Tibial artery (tissue), 4 donors: Measurements from ENCODE around the gene RASA2.
"Not testable (repeated sequence)": the region's sequence is repeated elsewhere in the genome, so short reads cannot be mapped to it uniquely, and the experiment has no call there.

Experiments used
- DNase-seq, 2 donors: peaks; one replicate each; pipeline ENCODE4 v3.0.0-alpha.2; 2019
- H3K27ac ChIP-seq, 2 donors: fragments of 200-600 bp; sonication (generic) in 1 of 2; 1 replicate in 1 of 2; 2 replicates in 1 of 2; pipeline ENCODE4 v1.5.1; 2018 to 2019; ENCODE audit warnings: mild to moderate bottlenecking in 1 of 2
- H3K27me3 ChIP-seq, 2 donors: fragments of 200-600 bp; sonication (generic) in 1 of 2; one replicate each; pipeline versions ENCODE4 v1.5.1 to v1.6.0; 2016 to 2019
- H3K36me3 ChIP-seq, 3 donors: fragments of 200-600 bp; sonication (generic) in 2 of 3; one replicate each; pipeline ENCODE4 v1.5.1; 2016 to 2019; ENCODE audit warnings: mild to moderate bottlenecking in 2 of 3
- H3K4me1 ChIP-seq, 4 donors: fragments of 200-600 bp; sonication (generic) in 2 of 4; 1 replicate in 3 of 4; 2 replicates in 1 of 4; pipeline ENCODE4 v1.5.1; 2016 to 2019
- H3K4me3 ChIP-seq, 2 donors: fragments of 200-600 bp; sonication (generic) in 1 of 2; 1 replicate in 1 of 2; 2 replicates in 1 of 2; pipeline ENCODE4 v1.5.1; 2018 to 2019; ENCODE audit warnings: mild to moderate bottlenecking in 2 of 2
- H3K9me3 ChIP-seq, 3 donors: fragments of 200-600 bp; sonication (generic) in 1 of 3; one replicate each; pipeline ENCODE4 v1.5.1; 2016 to 2019
- CTCF ChIP-seq, 2 experiments: fragments of 200-600 bp in 1 of 2; fragments of 450-650 bp in 1 of 2; IDR thresholded peaks; one replicate each; pipeline ENCODE4 v1.5.1; 2017 to 2019; ENCODE audit warnings: antibody characterized with exemption in 2 of 2, mild to moderate bottlenecking in 1 of 2, moderate library complexity in 1 of 2
- intact Hi-C: fragments of 100-400 bp; cut with DNase I; formaldehyde crosslinking; loops from one replicate; pipeline ENCODE4 v1.15.0; 2023; ENCODE audit warnings: low total_unique reads

Gene RASA2

GRCh38 chr3:141618938-141619337 lies 132.1 kb downstream of the RASA2 start:
- intact Hi-C loops, result no loop called here
- DNase-seq, result no peak
- H3K4me3 ChIP-seq, result no peak overlapping the region

GRCh38 chr3:141619450-141619849 lies 132.6 kb downstream of the RASA2 start:
- H3K27ac ChIP-seq, result no peak overlapping the region
- TF ChIP-seq CTCF (IDR thresholded peaks at IDR 0.05), result no peak
- H3K4me1 ChIP-seq, result no peaks in the 10 kb centered on the region
- no peaks in the 10 kb centered on the region for H3K9me3 ChIP-seq
- DNase-seq, result no peak
- H3K36me3 ChIP-seq, result peaks cover 0 to 10% (median 0%) of the 10 kb centered on the region in 3 donors
- no peak overlapping the region for H3K4me3 ChIP-seq
- intact Hi-C loops, result no loop called here
- no peaks in the 10 kb centered on the region for H3K27me3 ChIP-seq

More at GRCh38 chr3:141618938-141619337, 132.1 kb downstream of the RASA2 start:
- Histone ChIP-seq H3K36me3 (peaks cover 0 to 10% (median 0%) of the 10 kb centered on the region in 3 donors), H3K9me3 (no peaks in the 10 kb centered on the region), H3K27me3 (no peaks in the 10 kb centered on the region), H3K4me1 (no peaks in the 10 kb centered on the region), H3K27ac (no peak overlapping the region)
- no peak for TF ChIP-seq CTCF (IDR thresholded peaks at IDR 0.05)

GRCh38 chr3:141623691-141624090 lies 136.9 kb downstream of the RASA2 start:
- intact Hi-C loops, result no loop called here
- no peak for DNase-seq
- TF ChIP-seq CTCF (IDR thresholded peaks at IDR 0.05), result no peak

GRCh38 chr3:141625506-141625905 lies 138.7 kb downstream of the RASA2 start:
- Histone ChIP-seq H3K4me1 (no peaks in the 10 kb centered on the region), H3K36me3 (no peaks in the 10 kb centered on the region), H3K27ac (no peak overlapping the region), H3K4me3 (no peak overlapping the region), H3K27me3 (no peaks in the 10 kb centered on the region), H3K9me3 (peaks cover 0 to 14% (median 7%) of the 10 kb centered on the region in 3 donors)
- intact Hi-C loops, result no loop called here
- no peak for DNase-seq
- TF ChIP-seq CTCF (IDR thresholded peaks at IDR 0.05), result no peak

More at GRCh38 chr3:141623691-141624090, 136.9 kb downstream of the RASA2 start:
- no peak overlapping the region for H3K27ac ChIP-seq
- H3K4me3 ChIP-seq, result no peak overlapping the region
- no peaks in the 10 kb centered on the region for H3K4me1 ChIP-seq
- H3K27me3 ChIP-seq, result no peaks in the 10 kb centered on the region
- peaks cover 0 to 3% (median 0%) of the 10 kb centered on the region in 3 donors for H3K9me3 ChIP-seq
- H3K36me3 ChIP-seq, result no peaks in the 10 kb centered on the region

- H3K4me3 ChIP-seq, intact Hi-C loops, H3K36me3 ChIP-seq, H3K27ac ChIP-seq, H3K27me3 ChIP-seq, DNase-seq, H3K4me1 ChIP-seq: not testable (repeated sequence)
- peaks cover 0 to 14% (median 7%) of the 10 kb centered on the region in 3 donors for H3K9me3 ChIP-seq
Observed at GRCh38 chr3:141628334-141628733, 141.5 kb downstream of the RASA2 start.

GRCh38 chr3:141628868-141629441 lies 142.1 kb downstream of the RASA2 start:
- DNase-seq, H3K27ac ChIP-seq, H3K36me3 ChIP-seq, H3K4me3 ChIP-seq, H3K27me3 ChIP-seq, intact Hi-C loops, H3K4me1 ChIP-seq: not testable (repeated sequence)
- peaks cover 0 to 14% (median 7%) of the 10 kb centered on the region in 3 donors for H3K9me3 ChIP-seq

- Histone ChIP-seq H3K4me3 (no peak overlapping the region), H3K9me3 (peaks cover 0 to 14% (median 7%) of the 10 kb centered on the region in 3 donors), H3K36me3 (no peaks in the 10 kb centered on the region), H3K27me3 (no peaks in the 10 kb centered on the region), H3K4me1 (no peaks in the 10 kb centered on the region), H3K27ac (no peak overlapping the region)
- TF ChIP-seq CTCF (IDR thresholded peaks at IDR 0.05), result no peak
- DNase-seq, result no peak
- intact Hi-C loops, result no loop called here
Observed at GRCh38 chr3:141629976-141630375, 143.1 kb downstream of the RASA2 start.
